HCT116 (cell line): Measurements from ENCODE around the gene FCHO2.

Experiments used
- CTCF ChIP-seq, 3 experiments: fragments of 200-600 bp in 1 of 3; sonication (generic) in 1 of 3; IDR thresholded peaks in 2 of 3; conservative IDR thresholded peaks in 1 of 3; 2 replicates each; pipeline ENCODE4 v1.5.1; 2012 to 2017; ENCODE audit warnings: low read depth in 2 of 3, low read length in 2 of 3, antibody characterized with exemption in 1 of 3, borderline replicate concordance in 1 of 3, control low read depth in 1 of 3, mild to moderate bottlenecking in 1 of 3, mixed read lengths in 1 of 3, mixed run types in 1 of 3, moderate library complexity in 1 of 3; ENCODE audit not compliant: insufficient read depth in 1 of 3
- EGR1 ChIP-seq: IDR thresholded peaks from 2 replicates; pipeline ENCODE4 v1.6.1; 2012; ENCODE audit warnings: low read depth
- EZH2phosphoT487 ChIP-seq: fragments of 200-600 bp; IDR thresholded peaks from 2 replicates; pipeline ENCODE4 v1.6.1; 2018; ENCODE audit warnings: antibody characterized with exemption, borderline replicate concordance
- JUND ChIP-seq: IDR thresholded peaks from 2 replicates; pipeline ENCODE4 v1.6.1; 2012
- POLR2A ChIP-seq: IDR thresholded peaks from 2 replicates; pipeline ENCODE4 v1.7.0; 2011; ENCODE audit warnings: borderline replicate concordance; ENCODE audit not compliant: insufficient read depth, insufficient read length; ENCODE audit errors: extremely low read depth
- POLR2AphosphoS5 ChIP-seq: IDR thresholded peaks from 2 replicates; pipeline ENCODE4 v1.6.1; 2011; ENCODE audit warnings: mild to moderate bottlenecking, low read depth, low read length, moderate library complexity
- RAD21 ChIP-seq: IDR thresholded peaks from 2 replicates; pipeline ENCODE4 v1.6.1; 2012; ENCODE audit warnings: low read depth, mild to moderate bottlenecking
- ZNF274 ChIP-seq: fragments of 200-500 bp; sonication (Bioruptor generic); IDR thresholded peaks from 2 replicates; pipeline ENCODE4 v1.6.1; 2014; ENCODE audit warnings: mild to moderate bottlenecking, low read depth, low read length, inconsistent platforms
- TF ChIP-seq, protein P1 (sequence below): IDR thresholded peaks from 2 replicates; pipeline ENCODE4 v1.6.1; 2012; ENCODE audit warnings: low read depth
- TF ChIP-seq, protein P2 (sequence below): IDR thresholded peaks from 2 replicates; pipeline ENCODE4 v1.6.1; 2011; ENCODE audit warnings: mild to moderate bottlenecking, low read length, moderate library complexity; ENCODE audit not compliant: insufficient replicate concordance; ENCODE audit errors: extremely low read depth
- TF ChIP-seq, protein P3 (sequence below): IDR thresholded peaks from 2 replicates; pipeline ENCODE4 v1.6.1; 2012

- TF ChIP-seq CTCF (IDR thresholded peaks at IDR 0.05 in 2 of 3, conservative IDR thresholded peaks at IDR 0.05 in 1 of 3; ENCODE audit: borderline replicate concordance in 1 of 3, insufficient read depth in 1 of 3, low read depth in 2 of 3, low read length in 2 of 3): no peak
- no peak for TF ChIP-seq EZH2phosphoT487
- no peak for TF ChIP-seq EGR1
- TF ChIP-seq POLR2A: no peak
- TF ChIP-seq, protein P1, sequence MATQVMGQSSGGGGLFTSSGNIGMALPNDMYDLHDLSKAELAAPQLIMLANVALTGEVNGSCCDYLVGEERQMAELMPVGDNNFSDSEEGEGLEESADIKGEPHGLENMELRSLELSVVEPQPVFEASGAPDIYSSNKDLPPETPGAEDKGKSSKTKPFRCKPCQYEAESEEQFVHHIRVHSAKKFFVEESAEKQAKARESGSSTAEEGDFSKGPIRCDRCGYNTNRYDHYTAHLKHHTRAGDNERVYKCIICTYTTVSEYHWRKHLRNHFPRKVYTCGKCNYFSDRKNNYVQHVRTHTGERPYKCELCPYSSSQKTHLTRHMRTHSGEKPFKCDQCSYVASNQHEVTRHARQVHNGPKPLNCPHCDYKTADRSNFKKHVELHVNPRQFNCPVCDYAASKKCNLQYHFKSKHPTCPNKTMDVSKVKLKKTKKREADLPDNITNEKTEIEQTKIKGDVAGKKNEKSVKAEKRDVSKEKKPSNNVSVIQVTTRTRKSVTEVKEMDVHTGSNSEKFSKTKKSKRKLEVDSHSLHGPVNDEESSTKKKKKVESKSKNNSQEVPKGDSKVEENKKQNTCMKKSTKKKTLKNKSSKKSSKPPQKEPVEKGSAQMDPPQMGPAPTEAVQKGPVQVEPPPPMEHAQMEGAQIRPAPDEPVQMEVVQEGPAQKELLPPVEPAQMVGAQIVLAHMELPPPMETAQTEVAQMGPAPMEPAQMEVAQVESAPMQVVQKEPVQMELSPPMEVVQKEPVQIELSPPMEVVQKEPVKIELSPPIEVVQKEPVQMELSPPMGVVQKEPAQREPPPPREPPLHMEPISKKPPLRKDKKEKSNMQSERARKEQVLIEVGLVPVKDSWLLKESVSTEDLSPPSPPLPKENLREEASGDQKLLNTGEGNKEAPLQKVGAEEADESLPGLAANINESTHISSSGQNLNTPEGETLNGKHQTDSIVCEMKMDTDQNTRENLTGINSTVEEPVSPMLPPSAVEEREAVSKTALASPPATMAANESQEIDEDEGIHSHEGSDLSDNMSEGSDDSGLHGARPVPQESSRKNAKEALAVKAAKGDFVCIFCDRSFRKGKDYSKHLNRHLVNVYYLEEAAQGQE: no peak
- TF ChIP-seq POLR2AphosphoS5: no peak
- no peak for TF ChIP-seq ZNF274
- TF ChIP-seq RAD21: no peak
- TF ChIP-seq, protein P2, sequence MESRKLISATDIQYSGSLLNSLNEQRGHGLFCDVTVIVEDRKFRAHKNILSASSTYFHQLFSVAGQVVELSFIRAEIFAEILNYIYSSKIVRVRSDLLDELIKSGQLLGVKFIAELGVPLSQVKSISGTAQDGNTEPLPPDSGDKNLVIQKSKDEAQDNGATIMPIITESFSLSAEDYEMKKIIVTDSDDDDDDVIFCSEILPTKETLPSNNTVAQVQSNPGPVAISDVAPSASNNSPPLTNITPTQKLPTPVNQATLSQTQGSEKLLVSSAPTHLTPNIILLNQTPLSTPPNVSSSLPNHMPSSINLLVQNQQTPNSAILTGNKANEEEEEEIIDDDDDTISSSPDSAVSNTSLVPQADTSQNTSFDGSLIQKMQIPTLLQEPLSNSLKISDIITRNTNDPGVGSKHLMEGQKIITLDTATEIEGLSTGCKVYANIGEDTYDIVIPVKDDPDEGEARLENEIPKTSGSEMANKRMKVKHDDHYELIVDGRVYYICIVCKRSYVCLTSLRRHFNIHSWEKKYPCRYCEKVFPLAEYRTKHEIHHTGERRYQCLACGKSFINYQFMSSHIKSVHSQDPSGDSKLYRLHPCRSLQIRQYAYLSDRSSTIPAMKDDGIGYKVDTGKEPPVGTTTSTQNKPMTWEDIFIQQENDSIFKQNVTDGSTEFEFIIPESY: no peak
- TF ChIP-seq, protein P3, sequence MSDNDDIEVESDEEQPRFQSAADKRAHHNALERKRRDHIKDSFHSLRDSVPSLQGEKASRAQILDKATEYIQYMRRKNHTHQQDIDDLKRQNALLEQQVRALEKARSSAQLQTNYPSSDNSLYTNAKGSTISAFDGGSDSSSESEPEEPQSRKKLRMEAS: no peak
- TF ChIP-seq JUND: no peak
Measured at GRCh38 chr5:72937517-72938061, 18.3 kb upstream of the FCHO2 start.
